ENCODE measurements around the gene CCDC167. TPM values are rescaled to one million over a fixed set of nuclear protein-coding genes. Genes with fewer than 3 reads are reported as not detected.

Gene CCDC167
- total and polyA plus RNA-seq, 10 of the 15 experiments (the other 5 are each of a cell fraction or from before 2014, with no cell fraction given) = 74.9 to 380 (median 137) TPM

DNA sequence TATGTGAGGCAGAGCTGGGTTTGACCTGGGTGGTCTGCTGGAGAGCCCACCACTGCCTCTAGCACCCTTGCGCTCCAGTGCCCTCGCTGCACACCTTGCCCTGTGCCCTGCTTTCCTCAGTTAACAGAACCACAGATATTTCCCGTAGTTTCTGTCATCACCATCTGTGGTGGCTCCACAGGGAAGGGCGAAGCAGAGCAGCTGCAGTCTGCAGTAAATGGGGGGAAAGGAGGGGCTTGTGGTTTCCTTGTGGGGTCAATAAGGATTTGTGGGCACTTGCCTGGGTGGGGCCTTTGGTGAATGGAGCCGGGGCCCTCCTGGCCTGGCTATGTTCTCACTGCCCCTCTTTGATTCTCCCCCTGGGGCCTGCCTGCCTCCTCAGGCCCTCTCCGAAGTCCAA, 21.2 kb upstream of the CCDC167 start (continued):
- TF ChIP-seq, protein P1, sequence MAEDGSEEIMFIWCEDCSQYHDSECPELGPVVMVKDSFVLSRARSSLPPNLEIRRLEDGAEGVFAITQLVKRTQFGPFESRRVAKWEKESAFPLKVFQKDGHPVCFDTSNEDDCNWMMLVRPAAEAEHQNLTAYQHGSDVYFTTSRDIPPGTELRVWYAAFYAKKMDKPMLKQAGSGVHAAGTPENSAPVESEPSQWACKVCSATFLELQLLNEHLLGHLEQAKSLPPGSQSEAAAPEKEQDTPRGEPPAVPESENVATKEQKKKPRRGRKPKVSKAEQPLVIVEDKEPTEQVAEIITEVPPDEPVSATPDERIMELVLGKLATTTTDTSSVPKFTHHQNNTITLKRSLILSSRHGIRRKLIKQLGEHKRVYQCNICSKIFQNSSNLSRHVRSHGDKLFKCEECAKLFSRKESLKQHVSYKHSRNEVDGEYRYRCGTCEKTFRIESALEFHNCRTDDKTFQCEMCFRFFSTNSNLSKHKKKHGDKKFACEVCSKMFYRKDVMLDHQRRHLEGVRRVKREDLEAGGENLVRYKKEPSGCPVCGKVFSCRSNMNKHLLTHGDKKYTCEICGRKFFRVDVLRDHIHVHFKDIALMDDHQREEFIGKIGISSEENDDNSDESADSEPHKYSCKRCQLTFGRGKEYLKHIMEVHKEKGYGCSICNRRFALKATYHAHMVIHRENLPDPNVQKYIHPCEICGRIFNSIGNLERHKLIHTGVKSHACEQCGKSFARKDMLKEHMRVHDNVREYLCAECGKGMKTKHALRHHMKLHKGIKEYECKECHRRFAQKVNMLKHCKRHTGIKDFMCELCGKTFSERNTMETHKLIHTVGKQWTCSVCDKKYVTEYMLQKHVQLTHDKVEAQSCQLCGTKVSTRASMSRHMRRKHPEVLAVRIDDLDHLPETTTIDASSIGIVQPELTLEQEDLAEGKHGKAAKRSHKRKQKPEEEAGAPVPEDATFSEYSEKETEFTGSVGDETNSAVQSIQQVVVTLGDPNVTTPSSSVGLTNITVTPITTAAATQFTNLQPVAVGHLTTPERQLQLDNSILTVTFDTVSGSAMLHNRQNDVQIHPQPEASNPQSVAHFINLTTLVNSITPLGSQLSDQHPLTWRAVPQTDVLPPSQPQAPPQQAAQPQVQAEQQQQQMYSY (CRISPR knock-in tag; IDR thresholded peaks at IDR 0.05) = no peak
- TF ChIP-seq, protein P2, sequence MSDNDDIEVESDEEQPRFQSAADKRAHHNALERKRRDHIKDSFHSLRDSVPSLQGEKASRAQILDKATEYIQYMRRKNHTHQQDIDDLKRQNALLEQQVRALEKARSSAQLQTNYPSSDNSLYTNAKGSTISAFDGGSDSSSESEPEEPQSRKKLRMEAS (IDR thresholded peaks at IDR 0.05; ENCODE audit: low read depth, low read length) = no peak
- TF ChIP-seq SIX5 (IDR thresholded peaks at IDR 0.05; ENCODE audit: low read depth, low read length, severe bottlenecking) (no peak), BRCA1 (IDR thresholded peaks at IDR 0.05; ENCODE audit: low read depth, low read length) (no peak)
- TF ChIP-seq, protein P3, sequence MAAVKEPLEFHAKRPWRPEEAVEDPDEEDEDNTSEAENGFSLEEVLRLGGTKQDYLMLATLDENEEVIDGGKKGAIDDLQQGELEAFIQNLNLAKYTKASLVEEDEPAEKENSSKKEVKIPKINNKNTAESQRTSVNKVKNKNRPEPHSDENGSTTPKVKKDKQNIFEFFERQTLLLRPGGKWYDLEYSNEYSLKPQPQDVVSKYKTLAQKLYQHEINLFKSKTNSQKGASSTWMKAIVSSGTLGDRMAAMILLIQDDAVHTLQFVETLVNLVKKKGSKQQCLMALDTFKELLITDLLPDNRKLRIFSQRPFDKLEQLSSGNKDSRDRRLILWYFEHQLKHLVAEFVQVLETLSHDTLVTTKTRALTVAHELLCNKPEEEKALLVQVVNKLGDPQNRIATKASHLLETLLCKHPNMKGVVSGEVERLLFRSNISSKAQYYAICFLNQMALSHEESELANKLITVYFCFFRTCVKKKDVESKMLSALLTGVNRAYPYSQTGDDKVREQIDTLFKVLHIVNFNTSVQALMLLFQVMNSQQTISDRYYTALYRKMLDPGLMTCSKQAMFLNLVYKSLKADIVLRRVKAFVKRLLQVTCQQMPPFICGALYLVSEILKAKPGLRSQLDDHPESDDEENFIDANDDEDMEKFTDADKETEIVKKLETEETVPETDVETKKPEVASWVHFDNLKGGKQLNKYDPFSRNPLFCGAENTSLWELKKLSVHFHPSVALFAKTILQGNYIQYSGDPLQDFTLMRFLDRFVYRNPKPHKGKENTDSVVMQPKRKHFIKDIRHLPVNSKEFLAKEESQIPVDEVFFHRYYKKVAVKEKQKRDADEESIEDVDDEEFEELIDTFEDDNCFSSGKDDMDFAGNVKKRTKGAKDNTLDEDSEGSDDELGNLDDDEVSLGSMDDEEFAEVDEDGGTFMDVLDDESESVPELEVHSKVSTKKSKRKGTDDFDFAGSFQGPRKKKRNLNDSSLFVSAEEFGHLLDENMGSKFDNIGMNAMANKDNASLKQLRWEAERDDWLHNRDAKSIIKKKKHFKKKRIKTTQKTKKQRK (IDR thresholded peaks at IDR 0.05; ENCODE audit: low read depth, low read length) = no peak
- TF ChIP-seq, protein P4, sequence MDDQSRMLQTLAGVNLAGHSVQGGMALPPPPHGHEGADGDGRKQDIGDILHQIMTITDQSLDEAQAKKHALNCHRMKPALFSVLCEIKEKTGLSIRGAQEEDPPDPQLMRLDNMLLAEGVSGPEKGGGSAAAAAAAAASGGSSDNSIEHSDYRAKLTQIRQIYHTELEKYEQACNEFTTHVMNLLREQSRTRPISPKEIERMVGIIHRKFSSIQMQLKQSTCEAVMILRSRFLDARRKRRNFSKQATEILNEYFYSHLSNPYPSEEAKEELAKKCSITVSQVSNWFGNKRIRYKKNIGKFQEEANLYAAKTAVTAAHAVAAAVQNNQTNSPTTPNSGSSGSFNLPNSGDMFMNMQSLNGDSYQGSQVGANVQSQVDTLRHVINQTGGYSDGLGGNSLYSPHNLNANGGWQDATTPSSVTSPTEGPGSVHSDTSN (IDR thresholded peaks at IDR 0.05; ENCODE audit: insufficient replicate concordance, low read depth, low read length) = no peak
